GM12864 (cell line): ENCODE results near the gene IFI27L1.
A peak's percentile ranks its signal among the peaks of the same experiment; 100 is the strongest.

ENCODE experiments used
- DNase-seq: peaks from one replicate; pipeline ENCODE4 v3.0.0-alpha.2; 2011; ENCODE audit warnings: low read depth
- H3K4me3 ChIP-seq: 2 replicates; pipeline ENCODE4 v1.5.1; 2011; ENCODE audit warnings: mild to moderate bottlenecking, low read depth, low read length, control low read depth
- CTCF ChIP-seq: IDR thresholded peaks from 2 replicates; pipeline ENCODE4 v1.5.1; 2011; ENCODE audit warnings: low read depth, mild to moderate bottlenecking, moderate library complexity, low read length, control low read depth, inconsistent platforms; ENCODE audit errors: missing control alignments

IFI27L1 gene

DNA sequence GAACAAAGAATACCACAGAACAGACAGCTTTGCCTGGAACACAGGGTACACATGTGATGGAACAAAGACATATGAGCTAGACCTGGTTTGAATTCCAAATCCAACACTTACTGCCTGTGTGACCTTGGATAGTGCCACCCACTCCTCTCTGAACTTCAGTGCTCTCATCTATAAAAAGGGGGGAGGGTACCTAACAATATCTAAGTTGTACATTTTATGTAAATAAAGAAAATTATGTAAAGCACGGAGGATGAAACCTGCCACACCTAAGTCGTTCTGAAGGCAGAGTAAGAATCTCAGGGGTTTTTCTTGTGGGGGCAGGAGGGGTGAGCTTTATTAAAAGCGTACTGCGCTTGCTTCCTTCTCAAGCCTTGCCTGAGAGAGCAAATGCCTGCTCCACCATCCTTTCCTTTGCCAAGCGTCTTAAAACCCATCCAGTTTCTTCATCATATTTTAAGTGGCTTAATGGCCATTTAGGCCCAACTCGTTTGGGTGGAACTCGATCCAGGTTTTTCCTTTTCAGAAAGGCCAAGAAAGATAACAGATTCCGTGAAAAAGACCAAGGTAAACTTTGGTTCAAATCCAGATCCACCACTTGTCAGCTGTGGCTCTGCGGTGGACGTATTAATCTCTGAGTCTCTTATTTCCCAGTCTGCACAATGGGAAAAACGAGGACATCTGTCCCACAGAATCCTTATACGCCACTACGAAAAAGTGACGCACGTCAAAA is 1.1 kb upstream of the IFI27L1 start:
- peak overlapping the region; percentile 95 for H3K4me3 ChIP-seq
- DNase-seq: no peak
- no peak for TF ChIP-seq CTCF

DNA sequence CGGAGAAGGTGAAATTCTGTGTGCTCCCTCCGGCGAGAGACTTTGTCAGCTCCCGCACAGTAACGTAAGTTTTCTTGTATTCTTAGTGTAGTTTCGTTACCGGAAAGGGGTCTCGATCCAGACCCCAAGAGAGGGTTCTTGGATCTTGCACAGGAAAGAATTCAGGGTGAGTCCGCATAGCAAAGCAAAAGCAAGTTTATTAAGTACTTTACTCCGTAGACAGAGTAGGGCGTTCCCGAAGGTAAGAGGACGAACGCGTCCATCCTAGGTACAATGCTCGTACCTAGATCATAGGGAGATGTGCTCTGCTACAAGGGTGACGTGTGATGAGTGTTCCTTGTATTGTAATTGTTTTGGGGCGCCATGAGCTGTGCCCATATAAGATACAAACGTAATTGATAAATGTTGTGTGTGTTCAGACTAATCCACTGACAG is 293 bp downstream of the IFI27L1 start:
- TF ChIP-seq CTCF: no peak
- DNase-seq: no peak
- H3K4me3 ChIP-seq: peak overlapping the region; percentile 95

GRCh38 chr14:94087891-94088290 is 6.8 kb downstream of the IFI27L1 start:
- DNase-seq: no peak
- no peak overlapping the region for H3K4me3 ChIP-seq
- no peak for TF ChIP-seq CTCF

GRCh38 chr14:94088516-94088915 is 7.4 kb downstream of the IFI27L1 start:
- TF ChIP-seq CTCF: no peak
- no peak for DNase-seq
- H3K4me3 ChIP-seq: no peak overlapping the region

- H3K4me3 ChIP-seq: no peak overlapping the region
- TF ChIP-seq CTCF: no peak
- DNase-seq: no peak
Observed at GRCh38 chr14:94089479-94089878, 8.4 kb downstream of the IFI27L1 start.

DNA sequence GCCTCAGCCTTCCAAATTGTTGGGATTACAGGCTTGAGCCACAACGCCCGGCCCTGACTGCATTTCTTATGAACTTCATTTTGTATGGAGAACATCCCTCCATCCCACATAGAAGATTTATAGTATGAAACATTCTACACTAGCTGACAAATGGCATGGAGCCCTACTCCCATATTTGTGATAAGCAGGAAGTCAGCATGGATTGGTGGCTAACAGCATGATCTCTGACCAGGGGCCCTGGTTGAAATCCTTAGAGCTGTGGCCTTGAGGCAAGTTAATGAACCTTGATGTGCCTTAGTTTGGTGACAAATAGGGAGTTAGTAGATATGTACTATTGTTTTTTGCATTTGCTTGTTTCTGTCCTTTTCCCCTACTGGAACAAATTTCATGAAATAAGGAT is 12.3 kb downstream of the IFI27L1 start:
- H3K4me3 ChIP-seq: no peak overlapping the region
- TF ChIP-seq CTCF: no peak

DNA sequence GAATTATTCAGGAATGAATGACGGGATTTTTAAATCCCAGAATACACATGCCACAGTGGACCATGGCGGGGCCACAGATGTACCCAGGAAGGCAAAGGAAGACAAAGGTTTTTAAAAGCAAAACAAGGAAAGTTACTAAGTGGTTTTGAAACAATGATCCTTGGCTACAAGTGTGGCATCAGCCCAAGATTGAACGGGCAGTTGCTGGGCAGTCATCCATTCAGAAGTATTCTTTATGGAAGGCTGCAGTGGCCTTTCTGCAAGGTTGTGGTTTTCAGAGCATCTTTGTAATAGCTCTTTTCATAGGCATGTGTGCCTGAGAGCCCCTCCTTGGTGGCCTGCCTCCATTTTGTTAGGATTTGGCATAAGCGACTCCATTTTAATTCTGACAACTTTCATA is 16.0 kb downstream of the IFI27L1 start:
- DNase-seq: no peak
- H3K4me3 ChIP-seq: no peak overlapping the region
- no peak for TF ChIP-seq CTCF

More for the DNA sequence above, 12.3 kb downstream of the IFI27L1 start:
- DNase-seq: no peak
